Activated naive CD8-positive, alpha-beta T cell treated with anti-CD3 and anti-CD28 coated beads, Interleukin-2, amount 10 ng/mL, durations not matched to agents 7 days and 5 days (primary cell): ENCODE measurements around the gene IL6. TPM values are rescaled to one million over a fixed set of nuclear protein-coding genes. Genes with fewer than 3 reads are reported as not detected.
"Not testable (repeated sequence)": the region's sequence is repeated elsewhere in the genome, so short reads cannot be mapped to it uniquely, and the experiment has no call there.

ENCODE experiments used
- ATAC-seq: fragments of 150-1000 bp; cut with Tn5 transposase; one replicate; pipeline ENCODE4 v1.10.0; 2021; ENCODE audit warnings: low read depth, moderate library complexity
- POLR2A ChIA-PET: fragments of 350-600 bp; sonication (Branson Sonifier 250); formaldehyde crosslinking; loops from one replicate; lab custom pipeline; 2021; ENCODE audit warnings: antibody characterized with exemption; lab: Charles Lee
- DNase-seq: peaks from one replicate; pipeline ENCODE4 v3.0.0; 2021
- H3K27ac Mint-ChIP-seq: one replicate; pipeline ENCODE4 v1.8.0; 2022; ENCODE audit warnings: mild to moderate bottlenecking, mixed read lengths
- H3K27me3 Mint-ChIP-seq: one replicate; pipeline ENCODE4 v1.8.0; 2022; ENCODE audit warnings: mild to moderate bottlenecking, moderate library complexity, mixed read lengths
- H3K36me3 Mint-ChIP-seq: one replicate; pipeline ENCODE4 v1.8.0; 2021; ENCODE audit warnings: mild to moderate bottlenecking, mixed read lengths
- H3K4me1 Mint-ChIP-seq: one replicate; pipeline ENCODE4 v1.8.0; 2021; ENCODE audit warnings: mixed read lengths
- H3K4me3 Mint-ChIP-seq: one replicate; pipeline ENCODE4 v1.8.0; 2022; ENCODE audit warnings: mild to moderate bottlenecking, moderate library complexity, mixed read lengths
- H3K9me3 Mint-ChIP-seq: one replicate; pipeline ENCODE4 v1.8.0; 2021; ENCODE audit warnings: mixed read lengths
- total RNA-seq, 2 experiments: library from RNA; stranded (reverse); gene quantifications; one replicate each; pipeline ENCODE4 v1.2.3, GENCODE V29; 2021

IL6 gene
- total RNA-seq, 2 experiments from 2014 or later = 0.64 to 0.99 TPM

DNA sequence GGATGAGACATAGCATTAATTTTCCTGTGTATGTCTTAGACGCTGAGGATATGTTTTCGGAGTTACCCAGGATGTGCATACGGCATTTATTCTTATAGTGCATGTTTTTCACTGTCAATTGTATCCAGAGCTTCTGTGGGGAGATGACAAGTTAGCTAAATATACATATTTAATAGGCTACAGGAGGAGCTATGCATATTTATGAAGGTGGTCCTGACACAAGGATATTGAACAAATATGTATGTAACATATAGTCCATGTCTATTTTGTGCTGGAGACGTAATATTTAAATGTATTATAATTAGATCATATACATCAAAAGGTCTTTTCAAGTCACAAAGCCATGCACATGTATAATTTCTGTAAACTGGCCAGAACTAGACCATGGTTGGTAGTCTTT, 16.0 kb downstream of the IL6 start:
- no peak for ATAC-seq

DNA sequence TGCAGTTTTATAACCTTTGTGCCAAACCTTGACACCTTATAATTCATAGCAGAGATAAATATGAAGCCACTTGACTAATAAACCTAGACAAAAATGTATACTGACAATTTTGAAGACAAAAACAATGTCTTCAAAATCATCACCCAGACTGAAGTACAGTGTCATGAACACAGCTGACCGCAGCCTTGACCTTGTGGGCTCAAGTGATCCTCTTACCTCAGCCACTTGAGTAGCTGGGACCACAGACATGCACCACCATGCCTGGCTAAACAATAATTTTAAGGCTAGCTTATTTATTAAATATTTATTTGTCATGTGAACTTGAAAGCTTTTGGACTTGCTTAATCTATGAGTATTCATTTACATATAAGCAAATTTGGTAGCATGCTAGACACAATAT, 24.3 kb downstream of the IL6 start:
- H3K4me3 Mint-ChIP-seq = no peak overlapping the region
- H3K27me3 Mint-ChIP-seq = peaks cover 12% of the 10 kb centered on the region

More for the DNA sequence above, 16.0 kb downstream of the IL6 start:
- H3K9me3 Mint-ChIP-seq = no peaks in the 10 kb centered on the region
- no peak for DNase-seq
- H3K27ac Mint-ChIP-seq = no peak overlapping the region
- POLR2A ChIA-PET = no interaction called here
- H3K4me3 Mint-ChIP-seq = no peak overlapping the region
- H3K36me3 Mint-ChIP-seq = no peaks in the 10 kb centered on the region
- H3K4me1 Mint-ChIP-seq = no peaks in the 10 kb centered on the region
- peaks cover 40% of the 10 kb centered on the region for H3K27me3 Mint-ChIP-seq

DNA sequence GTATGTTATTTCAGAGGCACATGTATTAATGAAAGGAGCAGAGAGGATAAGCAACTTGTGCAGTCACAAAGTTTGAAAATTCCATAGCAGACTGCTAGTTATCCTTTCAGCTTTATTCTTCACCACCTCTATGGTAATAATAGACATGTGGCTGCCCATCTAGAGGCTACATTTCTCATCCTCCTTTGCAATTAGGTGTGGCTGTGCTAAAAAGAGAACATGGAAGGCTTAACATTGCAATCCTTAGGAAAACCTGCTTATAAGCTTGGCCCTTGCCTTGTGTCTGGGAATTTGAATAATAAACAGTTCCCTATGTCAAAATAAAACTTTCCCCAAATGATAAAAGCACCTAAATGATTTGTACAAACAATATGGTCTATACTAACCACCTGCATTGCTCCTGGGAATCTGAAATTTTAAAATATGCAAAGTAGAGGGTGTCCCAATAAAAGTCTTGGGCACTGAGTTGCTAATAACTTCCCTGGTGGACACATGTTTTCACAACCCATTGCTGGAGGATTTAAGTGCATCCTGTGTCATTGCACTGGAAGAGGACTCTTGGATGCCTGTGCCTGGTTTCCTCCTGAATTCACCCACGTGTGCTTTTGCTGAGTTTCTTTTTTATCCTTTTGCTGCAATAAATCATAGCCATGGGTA, 30.5 kb downstream of the IL6 start:
- H3K27me3 Mint-ChIP-seq = peaks cover 48% of the 10 kb centered on the region
- no peak overlapping the region for H3K4me3 Mint-ChIP-seq
- no peaks in the 10 kb centered on the region for H3K4me1 Mint-ChIP-seq
- POLR2A ChIA-PET = no interaction called here
- H3K27ac Mint-ChIP-seq = no peak overlapping the region
- peaks cover 10% of the 10 kb centered on the region for H3K9me3 Mint-ChIP-seq
- ATAC-seq (no peak), DNase-seq (no peak)
- H3K36me3 Mint-ChIP-seq = peaks cover 2% of the 10 kb centered on the region

More for the DNA sequence above, 24.3 kb downstream of the IL6 start:
- H3K27ac Mint-ChIP-seq = no peak overlapping the region
- DNase-seq (no peak), ATAC-seq (no peak)
- no peaks in the 10 kb centered on the region for H3K4me1 Mint-ChIP-seq
- POLR2A ChIA-PET = no interaction called here
- peaks cover 2% of the 10 kb centered on the region for H3K36me3 Mint-ChIP-seq
- peaks cover 12% of the 10 kb centered on the region for H3K9me3 Mint-ChIP-seq

DNA sequence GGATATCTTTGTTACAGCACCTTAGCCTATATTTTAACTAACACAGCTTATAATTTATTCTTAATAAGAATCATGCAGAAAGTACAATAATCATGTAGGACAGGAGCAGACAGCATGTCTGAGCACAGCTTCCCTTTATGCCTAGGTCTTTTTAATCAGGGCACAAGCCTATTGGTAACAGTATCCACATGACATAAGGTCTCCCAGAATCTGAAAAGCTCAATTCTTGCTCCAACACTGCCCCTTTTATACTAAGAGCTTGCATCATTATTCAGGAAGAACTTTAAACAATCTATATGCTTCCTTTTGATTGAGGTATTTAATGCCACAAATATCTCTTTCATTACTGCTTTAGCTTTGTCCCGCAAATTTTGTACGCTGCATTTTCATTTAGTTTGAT, 31.6 kb downstream of the IL6 start:
- peaks cover 2% of the 10 kb centered on the region for H3K36me3 Mint-ChIP-seq
- no peak overlapping the region for H3K4me3 Mint-ChIP-seq
- no peak overlapping the region for H3K27ac Mint-ChIP-seq
- H3K9me3 Mint-ChIP-seq = peaks cover 7% of the 10 kb centered on the region
- H3K27me3 Mint-ChIP-seq = peaks cover 52% of the 10 kb centered on the region
- POLR2A ChIA-PET = no interaction called here
- DNase-seq (no peak), ATAC-seq (no peak)
- H3K4me1 Mint-ChIP-seq = no peaks in the 10 kb centered on the region

DNA sequence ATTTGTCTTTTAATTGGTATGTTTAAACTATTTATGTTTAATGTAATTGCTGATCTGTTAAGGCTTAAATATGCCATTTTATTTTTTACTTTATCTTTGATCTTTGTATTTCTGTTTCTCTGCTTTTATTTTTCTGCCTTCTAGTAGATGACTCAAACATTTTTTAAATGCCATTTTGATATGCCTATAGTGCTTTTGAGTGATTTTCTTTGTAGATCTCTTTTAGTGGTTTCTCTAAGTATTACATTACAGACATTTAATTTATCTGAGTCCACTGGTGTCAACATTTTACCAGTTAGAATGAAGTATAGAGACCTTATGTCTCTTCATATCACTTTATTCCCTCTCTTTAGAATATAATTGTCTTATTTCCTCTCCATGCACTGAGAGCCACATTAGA, 32.7 kb downstream of the IL6 start:
- peaks cover 2% of the 10 kb centered on the region for H3K36me3 Mint-ChIP-seq
- ATAC-seq = no peak
- no peaks in the 10 kb centered on the region for H3K4me1 Mint-ChIP-seq
- H3K27ac Mint-ChIP-seq = no peak overlapping the region
- peaks cover 58% of the 10 kb centered on the region for H3K27me3 Mint-ChIP-seq
- POLR2A ChIA-PET = no interaction called here
- H3K4me3 Mint-ChIP-seq = no peak overlapping the region
- no peaks in the 10 kb centered on the region for H3K9me3 Mint-ChIP-seq
- no peak for DNase-seq

DNA sequence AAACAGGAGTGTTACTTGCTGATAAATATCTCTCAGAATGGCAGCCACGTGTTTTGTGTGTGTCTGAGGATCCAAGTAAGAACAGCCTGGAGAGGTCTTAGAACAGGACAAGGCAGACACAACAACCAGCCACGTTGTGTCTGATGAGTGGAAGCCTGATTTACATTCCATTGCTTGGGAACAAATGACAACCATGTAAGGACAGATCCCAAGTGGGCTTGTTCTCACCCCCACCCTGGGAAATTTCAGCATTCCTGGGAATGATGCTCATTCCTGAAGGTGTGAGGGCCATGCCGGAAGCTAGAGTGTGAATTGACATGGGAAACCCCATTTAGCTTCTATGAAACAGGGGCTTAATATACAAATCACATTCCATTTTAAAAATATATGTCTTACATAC, 35.9 kb downstream of the IL6 start:
- Mint-ChIP-seq H3K27me3 (peaks cover 68% of the 10 kb centered on the region), H3K36me3 (peaks cover 2% of the 10 kb centered on the region), H3K4me3 (no peak overlapping the region), H3K9me3 (no peaks in the 10 kb centered on the region), H3K4me1 (no peaks in the 10 kb centered on the region), H3K27ac (no peak overlapping the region)
- POLR2A ChIA-PET = no interaction called here
- ATAC-seq = no peak
- DNase-seq = no peak

DNA sequence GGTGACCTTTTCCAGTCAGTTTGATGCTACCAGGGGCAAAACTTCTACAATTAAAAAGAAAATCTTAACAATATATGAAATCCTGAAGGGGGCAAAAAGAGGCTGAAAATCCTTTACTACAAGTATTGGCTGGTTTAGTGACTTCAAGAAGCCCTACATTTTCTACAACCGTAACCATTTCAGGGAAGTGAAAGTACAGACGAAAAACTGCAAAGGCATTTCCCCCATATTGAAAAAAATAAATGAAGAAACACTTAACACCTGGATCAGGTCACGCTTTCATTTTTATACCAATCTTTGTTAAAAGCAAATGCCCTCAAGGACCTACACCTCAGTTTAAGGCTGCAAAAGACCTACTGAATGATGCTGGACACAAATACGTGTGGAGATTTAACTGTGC, 38.6 kb downstream of the IL6 start:
- no peak overlapping the region for H3K27ac Mint-ChIP-seq
- peaks cover 64% of the 10 kb centered on the region for H3K27me3 Mint-ChIP-seq
- DNase-seq = no peak
- H3K36me3 Mint-ChIP-seq = peaks cover 2% of the 10 kb centered on the region
- no peaks in the 10 kb centered on the region for H3K9me3 Mint-ChIP-seq
- POLR2A ChIA-PET = no interaction called here
- H3K4me1 Mint-ChIP-seq = no peaks in the 10 kb centered on the region
- no peak for ATAC-seq
- no peak overlapping the region for H3K4me3 Mint-ChIP-seq

DNA sequence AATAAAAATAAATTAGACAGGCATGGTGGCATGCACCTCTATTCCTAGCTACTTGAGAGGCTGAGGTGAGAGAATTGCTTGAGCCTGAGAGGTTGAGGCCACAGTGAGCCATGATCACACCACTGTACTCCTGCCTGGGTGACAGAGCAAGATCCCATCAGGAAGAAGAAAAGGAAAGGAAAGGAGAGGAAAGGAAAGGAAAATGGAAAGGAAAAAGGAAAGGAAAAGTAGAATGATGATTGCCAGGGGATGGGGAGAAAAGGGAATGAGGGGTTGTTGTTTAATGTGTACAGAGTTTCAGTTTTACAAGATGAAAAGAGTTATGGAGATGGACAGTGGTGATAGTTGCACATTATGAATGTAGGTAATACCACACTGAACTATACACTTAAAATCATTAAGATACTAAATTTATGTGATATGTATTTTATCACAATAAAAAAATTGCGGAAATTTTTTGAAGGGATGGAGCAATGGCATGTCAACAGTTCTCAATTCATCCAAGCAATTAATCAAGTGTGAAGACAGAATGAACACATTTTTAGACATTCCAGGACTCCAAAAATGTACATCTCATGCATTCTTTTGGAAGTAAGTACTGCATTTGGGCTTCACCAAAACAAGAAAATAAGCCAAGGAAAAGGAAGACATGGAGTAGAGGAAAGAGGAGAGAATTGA, 44.3 kb downstream of the IL6 start:
- POLR2A ChIA-PET = no interaction called here
- H3K36me3 Mint-ChIP-seq = peaks cover 2% of the 10 kb centered on the region
- DNase-seq (no peak), ATAC-seq (no peak)
- H3K27ac Mint-ChIP-seq = no peak overlapping the region
- no peaks in the 10 kb centered on the region for H3K9me3 Mint-ChIP-seq
- H3K27me3 Mint-ChIP-seq = peaks cover 46% of the 10 kb centered on the region
- peaks cover 3% of the 10 kb centered on the region for H3K4me1 Mint-ChIP-seq
- no peak overlapping the region for H3K4me3 Mint-ChIP-seq

DNA sequence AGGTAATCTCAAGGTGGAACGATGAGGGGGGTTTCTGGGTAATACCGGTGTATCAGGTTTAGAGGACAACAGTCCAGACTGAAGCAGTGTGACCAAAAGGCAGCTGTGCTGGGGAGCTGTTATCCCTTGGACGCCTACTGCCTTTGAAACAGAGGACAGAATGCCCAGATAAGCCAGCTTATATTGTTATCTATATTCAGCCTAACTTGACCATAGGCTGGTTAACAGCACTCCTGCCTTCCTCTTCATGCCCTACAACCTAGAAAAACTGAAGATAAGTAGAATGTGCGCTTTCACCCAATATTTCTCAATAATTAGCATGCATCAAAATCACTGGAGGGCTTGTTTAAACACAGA, 44.9 kb downstream of the IL6 start:
- Mint-ChIP-seq H3K36me3 (peaks cover 2% of the 10 kb centered on the region), H3K4me1 (peaks cover 3% of the 10 kb centered on the region), H3K9me3 (no peaks in the 10 kb centered on the region), H3K4me3 (no peak overlapping the region), H3K27me3 (peaks cover 45% of the 10 kb centered on the region), H3K27ac (no peak overlapping the region)
- POLR2A ChIA-PET = no interaction called here
- ATAC-seq = no peak
- DNase-seq = no peak

DNA sequence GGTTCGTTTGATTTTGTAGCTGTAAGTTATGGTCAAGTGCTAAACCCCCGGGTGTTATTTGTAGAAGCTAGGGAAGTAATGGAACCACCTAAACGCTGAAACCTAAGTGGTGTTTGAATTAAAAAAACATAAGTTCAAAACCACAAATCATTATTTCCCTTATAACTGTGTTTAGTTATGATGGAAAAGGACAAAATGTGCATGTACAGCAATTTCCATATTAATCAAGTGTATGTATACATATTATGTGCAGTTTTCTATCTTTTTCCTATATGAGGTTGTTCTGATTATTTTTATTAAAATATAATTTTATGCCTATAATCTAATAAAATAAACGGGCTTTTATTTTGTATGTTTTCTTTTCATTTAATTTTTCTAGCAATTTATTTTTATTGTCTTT, 45.9 kb downstream of the IL6 start:
- ATAC-seq (no peak), DNase-seq (no peak)
- Mint-ChIP-seq H3K27me3 (peaks cover 44% of the 10 kb centered on the region), H3K4me1 (peaks cover 3% of the 10 kb centered on the region), H3K36me3 (peaks cover 2% of the 10 kb centered on the region), H3K27ac (no peak overlapping the region), H3K4me3 (no peak overlapping the region), H3K9me3 (no peaks in the 10 kb centered on the region)
- POLR2A ChIA-PET = no interaction called here

DNA sequence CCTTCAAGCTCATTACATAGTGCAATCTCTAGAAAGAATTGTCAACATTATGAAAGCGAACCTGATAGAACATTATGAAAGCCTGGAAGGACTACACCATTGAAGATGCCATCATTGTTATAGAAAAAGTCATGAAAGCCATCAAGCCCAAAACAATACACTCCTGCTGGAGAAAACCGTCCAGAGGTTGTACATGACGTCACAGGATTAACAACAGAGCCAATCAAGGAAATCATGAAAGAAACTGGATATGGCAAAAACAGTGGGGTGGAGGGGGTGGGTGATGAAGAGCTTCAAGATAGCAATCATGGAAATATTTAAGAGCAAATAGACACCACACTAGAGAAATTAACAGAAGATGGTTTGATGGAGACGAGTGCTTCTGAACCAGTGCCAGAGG, 50.0 kb downstream of the IL6 start:
- ATAC-seq (no peak), DNase-seq (no peak)
- H3K4me3 Mint-ChIP-seq = no peak overlapping the region
- no peaks in the 10 kb centered on the region for H3K9me3 Mint-ChIP-seq
- POLR2A ChIA-PET = no interaction called here
- no peak overlapping the region for H3K27ac Mint-ChIP-seq
- peaks cover 32% of the 10 kb centered on the region for H3K27me3 Mint-ChIP-seq
- no peaks in the 10 kb centered on the region for H3K36me3 Mint-ChIP-seq
- no peaks in the 10 kb centered on the region for H3K4me1 Mint-ChIP-seq

DNA sequence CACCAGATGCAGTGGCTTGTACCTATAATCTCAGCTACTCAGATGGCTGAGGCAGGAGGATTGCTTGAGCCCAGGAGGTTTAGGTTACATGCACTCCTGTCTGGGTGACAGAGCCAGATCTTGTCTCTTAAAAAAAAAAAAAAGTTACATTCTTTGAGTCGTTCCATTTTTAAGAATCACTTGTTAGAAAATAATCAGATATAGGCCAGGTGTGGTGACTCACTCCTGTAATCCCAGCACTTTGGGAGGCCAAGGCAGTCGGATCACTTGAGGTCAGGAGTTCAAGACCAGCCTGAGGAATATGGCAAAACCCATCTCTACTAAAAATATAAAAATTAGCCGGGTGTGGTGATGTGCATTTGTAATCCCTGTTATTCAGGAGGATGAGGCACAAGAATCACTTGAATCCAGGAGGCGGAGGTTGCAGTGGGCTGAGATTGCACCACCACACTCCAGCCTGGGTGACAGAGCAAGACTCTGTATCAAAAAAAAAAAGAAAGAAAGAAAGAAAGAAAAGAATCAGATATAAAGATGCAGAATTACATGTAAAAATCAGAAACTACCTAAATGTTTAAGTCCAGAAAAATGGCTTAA, 52.8 kb downstream of the IL6 start:
- H3K4me1 Mint-ChIP-seq, H3K9me3 Mint-ChIP-seq, H3K4me3 Mint-ChIP-seq, POLR2A ChIA-PET, H3K36me3 Mint-ChIP-seq, H3K27ac Mint-ChIP-seq, DNase-seq, ATAC-seq: not testable (repeated sequence)
- H3K27me3 Mint-ChIP-seq = peaks cover 26% of the 10 kb centered on the region

DNA sequence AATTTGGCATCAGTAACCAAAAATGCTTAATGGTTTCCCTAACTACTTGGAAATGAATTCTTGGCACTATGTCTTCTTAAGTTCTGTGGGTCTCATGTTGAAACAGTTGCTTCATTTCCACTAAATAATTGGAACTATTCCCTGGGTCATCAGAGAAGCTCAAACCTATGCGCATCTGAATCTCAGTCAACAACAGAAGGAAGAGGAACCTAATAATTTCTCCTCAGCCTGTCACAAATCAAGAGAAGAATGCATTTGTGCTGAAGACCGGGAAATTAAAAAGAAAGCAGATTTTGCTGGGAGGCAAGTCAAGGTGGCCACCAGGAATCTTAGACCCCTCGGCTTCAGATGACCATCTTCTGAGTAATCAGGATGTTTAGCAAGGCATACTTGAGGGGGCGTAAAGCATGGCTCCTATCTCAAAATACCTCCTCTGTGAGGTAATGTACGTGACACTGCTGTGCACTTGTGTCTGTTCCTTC, 54.3 kb downstream of the IL6 start:
- no peak overlapping the region for H3K4me3 Mint-ChIP-seq
- ATAC-seq (no peak), DNase-seq (no peak)
- no peak overlapping the region for H3K27ac Mint-ChIP-seq
- POLR2A ChIA-PET = no interaction called here
- no peaks in the 10 kb centered on the region for H3K36me3 Mint-ChIP-seq
- H3K27me3 Mint-ChIP-seq = peaks cover 22% of the 10 kb centered on the region
- H3K4me1 Mint-ChIP-seq = peaks cover 3% of the 10 kb centered on the region
- no peaks in the 10 kb centered on the region for H3K9me3 Mint-ChIP-seq
